ENCODE measurements around the gene POLR2H. TPM values are rescaled to one million over a fixed set of nuclear protein-coding genes. Genes with fewer than 3 reads are reported as not detected.
A peak's percentile ranks its signal among the peaks of the same experiment; 100 is the strongest.

Gene POLR2H
- total and polyA plus RNA-seq, 2 experiments from 2014 or later = 66.3 to 81.2 TPM

GRCh38 chr3:184321666-184322065 is 39.8 kb upstream of the POLR2H start:
- H3F3A ChIP-seq (ENCODE audit: insufficient read depth) = peaks cover 60% of the 10 kb centered on the region
- peaks cover 15% of the 10 kb centered on the region; the same call in 1 of the 2 replicates for H4K20me1 ChIP-seq (ENCODE audit: insufficient read depth)
- H3K27ac ChIP-seq = peak overlapping the region; percentile 62
- peak overlapping the region; percentile 28; the same call in 1 of the 2 replicates for H3K9ac ChIP-seq
- H3K9me3 ChIP-seq (ENCODE audit: low read depth) = no peaks in the 10 kb centered on the region
- no peak overlapping the region for H3K4me2 ChIP-seq (ENCODE audit: unreplicated experiment)
- DNase-seq = no peak
- H2AFZ ChIP-seq = no peak overlapping the region
- 47 to 54% methylated on average over 5 of the region's 5 CpGs for WGBS, 2 experiments (ENCODE audit: low coverage in 1 of 2, low lambda C conversion rate in 2 of 2, missing lambda C conversion rate in 2 of 2)
- H3K4me1 ChIP-seq (ENCODE audit: insufficient read depth) = peaks cover 49% of the 10 kb centered on the region
- no peaks in the 10 kb centered on the region for H3K27me3 ChIP-seq (replicated peaks; ENCODE audit: insufficient read depth)
- H3K9me2 ChIP-seq (ENCODE audit: insufficient read depth) = no peaks in the 10 kb centered on the region
- no peak overlapping the region for H3K4me3 ChIP-seq
- peaks cover 72% of the 10 kb centered on the region for H3K36me3 ChIP-seq (ENCODE audit: low read depth)
- H3K79me2 ChIP-seq (ENCODE audit: insufficient read depth) = peaks cover 93% of the 10 kb centered on the region
- in situ Hi-C loops (cut with MboI) = no loop called here
- no peak for TF ChIP-seq EZH2phosphoT487 (IDR thresholded peaks at IDR 0.05; ENCODE audit: insufficient read depth, low read depth)
- no peak for TF ChIP-seq EZH2 (IDR thresholded peaks at IDR 0.05; ENCODE audit: insufficient read depth, poor library complexity, severe bottlenecking)

GRCh38 chr3:184322731-184323487 is 38.6 kb upstream of the POLR2H start:
- no peaks in the 10 kb centered on the region for H3K9me3 ChIP-seq (ENCODE audit: low read depth)
- WGBS, 2 experiments (ENCODE audit: low coverage in 1 of 2, low lambda C conversion rate in 2 of 2, missing lambda C conversion rate in 2 of 2) = 66 to 70% methylated on average over 20 of the region's 20 CpGs
- H4K20me1 ChIP-seq (ENCODE audit: insufficient read depth) = 0 out of 2 replicates have a peak, but pooled peaks cover 5% of the 10 kb centered on the region
- no peaks in the 10 kb centered on the region for H3K27me3 ChIP-seq (replicated peaks; ENCODE audit: insufficient read depth)
- H3K79me2 ChIP-seq (ENCODE audit: insufficient read depth) = peaks cover 93% of the 10 kb centered on the region
- peak overlapping the region; percentile 62 for H3K27ac ChIP-seq
- H3F3A ChIP-seq (ENCODE audit: insufficient read depth) = peaks cover 60% of the 10 kb centered on the region
- H3K4me1 ChIP-seq (ENCODE audit: insufficient read depth) = peaks cover 39% of the 10 kb centered on the region
- no peak overlapping the region for H2AFZ ChIP-seq
- H3K36me3 ChIP-seq (ENCODE audit: low read depth) = peaks cover 85% of the 10 kb centered on the region
- H3K9ac ChIP-seq = peak overlapping the region; percentile 33; the same call in 1 of the 2 replicates
- in situ Hi-C loops (cut with MboI) = no loop called here
- H3K4me3 ChIP-seq = no peak overlapping the region
- no peaks in the 10 kb centered on the region for H3K9me2 ChIP-seq (ENCODE audit: insufficient read depth)
- TF ChIP-seq EZH2phosphoT487 (IDR thresholded peaks at IDR 0.05; ENCODE audit: insufficient read depth, low read depth) (no peak), EZH2 (IDR thresholded peaks at IDR 0.05; ENCODE audit: insufficient read depth, poor library complexity, severe bottlenecking) (no peak)
- no peak overlapping the region for H3K4me2 ChIP-seq (ENCODE audit: unreplicated experiment)
- peak; percentile 79 for DNase-seq

GRCh38 chr3:184323696-184324095 is 37.8 kb upstream of the POLR2H start:
- 0 out of 2 replicates have a peak, but pooled peaks cover 5% of the 10 kb centered on the region for H4K20me1 ChIP-seq (ENCODE audit: insufficient read depth)
- peaks cover 93% of the 10 kb centered on the region for H3K79me2 ChIP-seq (ENCODE audit: insufficient read depth)
- in situ Hi-C loops (cut with MboI) = no loop called here
- DNase-seq = no peak
- H3K4me1 ChIP-seq (ENCODE audit: insufficient read depth) = peaks cover 31% of the 10 kb centered on the region
- H3K9me3 ChIP-seq (ENCODE audit: low read depth) = no peaks in the 10 kb centered on the region
- WGBS, 2 experiments (ENCODE audit: low coverage in 1 of 2, low lambda C conversion rate in 2 of 2, missing lambda C conversion rate in 2 of 2) = 94 to 97% methylated on average over 8 of the region's 8 CpGs
- no peak overlapping the region for H3K27ac ChIP-seq
- no peaks in the 10 kb centered on the region for H3K27me3 ChIP-seq (replicated peaks; ENCODE audit: insufficient read depth)
- H2AFZ ChIP-seq = no peak overlapping the region
- peaks cover 60% of the 10 kb centered on the region for H3F3A ChIP-seq (ENCODE audit: insufficient read depth)
- H3K4me3 ChIP-seq = no peak overlapping the region
- peaks cover 87% of the 10 kb centered on the region for H3K36me3 ChIP-seq (ENCODE audit: low read depth)
- H3K9me2 ChIP-seq (ENCODE audit: insufficient read depth) = no peaks in the 10 kb centered on the region
- H3K9ac ChIP-seq = no peak overlapping the region
- TF ChIP-seq EZH2 (IDR thresholded peaks at IDR 0.05; ENCODE audit: insufficient read depth, poor library complexity, severe bottlenecking) (no peak), EZH2phosphoT487 (IDR thresholded peaks at IDR 0.05; ENCODE audit: insufficient read depth, low read depth) (no peak)
- no peak overlapping the region for H3K4me2 ChIP-seq (ENCODE audit: unreplicated experiment)

DNA sequence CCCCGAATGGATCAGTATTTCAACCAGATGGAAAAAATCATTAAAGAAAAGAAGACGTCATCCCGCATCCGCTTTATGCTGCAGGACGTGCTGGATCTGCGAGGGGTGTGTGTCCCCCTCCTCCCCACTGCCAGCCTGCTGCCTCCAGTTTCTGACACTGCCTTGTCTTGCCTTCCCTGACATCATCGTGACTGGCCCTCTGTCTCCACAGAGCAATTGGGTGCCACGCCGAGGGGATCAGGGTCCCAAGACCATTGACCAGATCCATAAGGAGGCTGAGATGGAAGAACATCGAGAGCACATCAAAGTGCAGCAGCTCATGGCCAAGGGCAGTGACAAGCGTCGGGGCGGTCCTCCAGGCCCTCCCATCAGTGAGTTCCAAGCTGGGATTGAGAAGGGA is 36.2 kb upstream of the POLR2H start:
- H3F3A ChIP-seq (ENCODE audit: insufficient read depth) = peaks cover 67% of the 10 kb centered on the region
- no peak overlapping the region for H3K9ac ChIP-seq
- no peak overlapping the region for H3K27ac ChIP-seq
- H3K36me3 ChIP-seq (ENCODE audit: low read depth) = peaks cover 98% of the 10 kb centered on the region
- H3K4me3 ChIP-seq = no peak overlapping the region
- in situ Hi-C loops (cut with MboI) = no loop called here
- no peak for TF ChIP-seq EZH2phosphoT487 (IDR thresholded peaks at IDR 0.05; ENCODE audit: insufficient read depth, low read depth)
- 75 to 77% methylated on average over 13 of the region's 13 CpGs for WGBS, 2 experiments (ENCODE audit: low coverage in 1 of 2, low lambda C conversion rate in 2 of 2, missing lambda C conversion rate in 2 of 2)
- no peaks in the 10 kb centered on the region for H3K9me2 ChIP-seq (ENCODE audit: insufficient read depth)
- DNase-seq = no peak
- no peaks in the 10 kb centered on the region for H4K20me1 ChIP-seq (ENCODE audit: insufficient read depth)
- peaks cover 100% of the 10 kb centered on the region for H3K79me2 ChIP-seq (ENCODE audit: insufficient read depth)
- H3K9me3 ChIP-seq (ENCODE audit: low read depth) = no peaks in the 10 kb centered on the region
- no peaks in the 10 kb centered on the region for H3K27me3 ChIP-seq (replicated peaks; ENCODE audit: insufficient read depth)
- H3K4me2 ChIP-seq (ENCODE audit: unreplicated experiment) = no peak overlapping the region
- peaks cover 28% of the 10 kb centered on the region for H3K4me1 ChIP-seq (ENCODE audit: insufficient read depth)
- no peak overlapping the region for H2AFZ ChIP-seq

All from GM23248 (cell line).